Muscle of leg (tissue), 11 donors: ENCODE results near the gene FXYD3. TPM values are rescaled to one million over a fixed set of nuclear protein-coding genes. Genes with fewer than 3 reads are reported as not detected.

Source experiments
- DNase-seq: peaks from one replicate; pipeline ENCODE4 v3.0.0; 2013
- H3K27ac ChIP-seq: one replicate; pipeline ENCODE4 v1.5.1; 2013; ENCODE audit warnings: mild to moderate bottlenecking, low read length, control low read depth
- H3K27me3 ChIP-seq: one replicate; pipeline ENCODE4 v1.6.1; 2013; ENCODE audit warnings: low read length; ENCODE audit not compliant: control insufficient read depth, insufficient read depth
- H3K36me3 ChIP-seq: one replicate; pipeline ENCODE4 v1.6.1; 2013; ENCODE audit warnings: low read length; ENCODE audit not compliant: control insufficient read depth, insufficient read depth
- H3K4me1 ChIP-seq: one replicate; pipeline ENCODE4 v1.6.1; 2013; ENCODE audit warnings: low read length; ENCODE audit not compliant: control insufficient read depth, insufficient read depth
- H3K4me3 ChIP-seq: one replicate; pipeline ENCODE4 v1.5.1; 2013; ENCODE audit warnings: low read length, control low read depth
- H3K9me3 ChIP-seq: replicated peaks from 2 replicates; pipeline ENCODE4 v1.6.1; 2013; ENCODE audit warnings: low read depth, low read length; ENCODE audit not compliant: control insufficient read depth
- WGBS: methylation state at CpG from one replicate; pipeline ENCODE4 v1.1.5; 2013; ENCODE audit warnings: missing lambda C conversion rate; ENCODE audit not compliant: insufficient coverage; 5-methylcytosine and 5-hydroxymethylcytosine counted together
- polyA plus RNA-seq, 8 donors: library from polyadenylated mRNA; unstranded; fragments of 120-200 nt; gene quantifications; one replicate each; pipeline versions ENCODE4 v1.2.1 to v1.2.3, GENCODE V29; 2013; ENCODE audit warnings: inconsistent platforms in 1 of 8, low replicate concordance in 1 of 8; ENCODE audit not compliant: insufficient read length in 8 of 8, insufficient read depth in 1 of 8
- total RNA-seq: library from RNA; stranded (reverse); fragments of 120-200 nt; gene quantifications from one replicate; pipeline ENCODE4 v1.2.4, GENCODE V29; 2013

The FXYD3 gene
- total and polyA plus RNA-seq, 9 donors, result 0.31 to 9.3 (median 0.62) TPM; not detected in 1

- no peak overlapping the region for H3K27ac ChIP-seq
- no peaks in the 10 kb centered on the region for H3K9me3 ChIP-seq
- H3K27me3 ChIP-seq, result peaks cover 8% of the 10 kb centered on the region
- DNase-seq, result no peak
- H3K4me3 ChIP-seq, result no peak overlapping the region
- WGBS, result 30% methylated on average over 7 of the region's 8 CpGs
- no peaks in the 10 kb centered on the region for H3K36me3 ChIP-seq
- H3K4me1 ChIP-seq, result peaks cover 17% of the 10 kb centered on the region
Measured at GRCh38 chr19:35117116-35117515, 1.5 kb downstream of the FXYD3 start.

- Histone ChIP-seq H3K4me3 (no peak overlapping the region), H3K27me3 (peaks cover 8% of the 10 kb centered on the region), H3K36me3 (no peaks in the 10 kb centered on the region), H3K4me1 (peaks cover 19% of the 10 kb centered on the region), H3K27ac (no peak overlapping the region), H3K9me3 (no peaks in the 10 kb centered on the region)
- 81% methylated on average over 11 of the region's 11 CpGs for WGBS
- no peak for DNase-seq
Measured at GRCh38 chr19:35117799-35118198, 2.2 kb downstream of the FXYD3 start.

GRCh38 chr19:35118268-35119020 is 2.8 kb downstream of the FXYD3 start:
- WGBS, result 80% methylated on average over 9 of the region's 13 CpGs
- Histone ChIP-seq H3K36me3 (no peaks in the 10 kb centered on the region), H3K27me3 (peaks cover 8% of the 10 kb centered on the region), H3K4me1 (peaks cover 26% of the 10 kb centered on the region), H3K4me3 (no peak overlapping the region), H3K9me3 (no peaks in the 10 kb centered on the region), H3K27ac (no peak overlapping the region)
- no peak for DNase-seq

GRCh38 chr19:35119091-35119490 is 3.5 kb downstream of the FXYD3 start:
- DNase-seq, result no peak
- no peak overlapping the region for H3K4me3 ChIP-seq
- no peak overlapping the region for H3K27ac ChIP-seq
- H3K4me1 ChIP-seq, result peaks cover 31% of the 10 kb centered on the region
- WGBS, result 75% methylated on average over 10 of the region's 14 CpGs
- H3K36me3 ChIP-seq, result no peaks in the 10 kb centered on the region
- H3K27me3 ChIP-seq, result peaks cover 8% of the 10 kb centered on the region
- no peaks in the 10 kb centered on the region for H3K9me3 ChIP-seq

DNA sequence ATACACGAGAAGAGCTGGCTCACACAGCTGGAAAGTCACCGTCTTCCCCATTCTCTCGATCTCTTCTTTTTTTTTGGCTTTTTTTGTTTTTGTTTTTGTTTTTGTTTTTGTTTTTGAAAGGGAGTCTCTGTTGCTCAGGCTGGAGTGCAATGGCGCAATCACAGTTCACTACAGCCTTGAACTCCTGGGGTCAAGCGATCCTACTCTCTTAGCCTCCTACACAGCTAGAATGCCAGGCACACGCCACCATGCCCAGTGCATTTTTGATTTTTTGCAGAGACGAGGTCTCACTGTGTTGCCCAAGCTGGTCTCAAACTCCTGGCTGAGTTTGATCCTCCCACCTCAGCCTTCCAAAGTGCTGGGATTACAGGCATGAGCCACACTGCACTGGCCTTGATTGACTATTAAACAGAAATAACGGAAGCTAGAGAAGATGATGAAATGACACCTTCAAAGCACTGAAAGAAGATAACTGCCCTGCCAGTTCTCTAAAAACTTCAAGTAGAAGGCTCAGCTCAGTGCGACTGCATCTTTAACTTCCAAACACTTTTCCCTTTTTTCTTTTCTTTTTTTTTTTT is 4.0 kb downstream of the FXYD3 start:
- H3K27ac ChIP-seq, result no peak overlapping the region
- peaks cover 8% of the 10 kb centered on the region for H3K27me3 ChIP-seq
- WGBS, result 90% methylated on average over 6 of the region's 9 CpGs
- H3K9me3 ChIP-seq, result no peaks in the 10 kb centered on the region
- no peak for DNase-seq
- H3K4me1 ChIP-seq, result peaks cover 30% of the 10 kb centered on the region
- H3K36me3 ChIP-seq, result no peaks in the 10 kb centered on the region
- no peak overlapping the region for H3K4me3 ChIP-seq

- Histone ChIP-seq H3K36me3 (no peaks in the 10 kb centered on the region), H3K4me3 (no peak overlapping the region), H3K4me1 (peaks cover 31% of the 10 kb centered on the region), H3K27me3 (peaks cover 4% of the 10 kb centered on the region), H3K9me3 (no peaks in the 10 kb centered on the region), H3K27ac (no peak overlapping the region)
- peak; percentile 74 for DNase-seq
- WGBS, result 4% methylated on average over 4 of the region's 7 CpGs
Measured at GRCh38 chr19:35120492-35120891, 4.9 kb downstream of the FXYD3 start.

DNA sequence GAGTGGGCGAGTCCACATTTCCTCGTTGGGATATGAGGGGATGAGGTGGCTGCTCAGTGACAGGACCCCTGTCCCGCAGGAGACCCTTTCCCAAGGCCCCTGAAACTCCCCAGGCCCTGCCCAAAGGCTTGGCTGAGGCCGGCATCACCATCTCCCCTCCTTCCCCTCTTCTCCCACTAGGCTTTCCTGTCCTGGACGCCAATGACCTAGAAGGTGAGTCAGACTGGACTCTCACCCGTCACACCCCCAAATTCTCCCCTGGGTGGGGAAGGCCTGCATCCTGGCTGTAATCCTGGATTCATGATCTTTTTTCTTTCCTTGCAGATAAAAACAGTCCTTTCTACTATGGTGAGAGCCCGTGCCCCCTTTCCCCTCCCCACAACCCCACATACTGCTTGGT is 5.3 kb downstream of the FXYD3 start:
- WGBS, result 41% methylated on average over 3 of the region's 7 CpGs
- Histone ChIP-seq H3K4me1 (peaks cover 35% of the 10 kb centered on the region), H3K9me3 (no peaks in the 10 kb centered on the region), H3K4me3 (no peak overlapping the region), H3K36me3 (no peaks in the 10 kb centered on the region), H3K27ac (no peak overlapping the region), H3K27me3 (peaks cover 3% of the 10 kb centered on the region)
- no peak for DNase-seq

GRCh38 chr19:35122687-35123551 is 7.3 kb downstream of the FXYD3 start:
- Histone ChIP-seq H3K4me1 (peaks cover 47% of the 10 kb centered on the region), H3K27me3 (no peaks in the 10 kb centered on the region), H3K27ac (no peak overlapping the region), H3K4me3 (no peak overlapping the region), H3K36me3 (no peaks in the 10 kb centered on the region), H3K9me3 (no peaks in the 10 kb centered on the region)
- 65% methylated on average over 8 of the region's 19 CpGs for WGBS
- peak; percentile 34 for DNase-seq

- no peaks in the 10 kb centered on the region for H3K36me3 ChIP-seq
- peak overlapping the region; percentile 47 for H3K27ac ChIP-seq
- no peaks in the 10 kb centered on the region for H3K9me3 ChIP-seq
- peaks cover 47% of the 10 kb centered on the region for H3K4me1 ChIP-seq
- 82% methylated on average over 1 of the region's 5 CpGs for WGBS
- no peak for DNase-seq
- no peaks in the 10 kb centered on the region for H3K27me3 ChIP-seq
- no peak overlapping the region for H3K4me3 ChIP-seq
Measured at GRCh38 chr19:35123573-35123972, 8.0 kb downstream of the FXYD3 start.
